Right hindlimb (tissue), 1 donor: ENCODE data around the gene WNT5B.

Experiments
- DNase-seq: peaks from one replicate; pipeline ENCODE4 v3.0.0-alpha.2; 2018

The WNT5B gene

DNA sequence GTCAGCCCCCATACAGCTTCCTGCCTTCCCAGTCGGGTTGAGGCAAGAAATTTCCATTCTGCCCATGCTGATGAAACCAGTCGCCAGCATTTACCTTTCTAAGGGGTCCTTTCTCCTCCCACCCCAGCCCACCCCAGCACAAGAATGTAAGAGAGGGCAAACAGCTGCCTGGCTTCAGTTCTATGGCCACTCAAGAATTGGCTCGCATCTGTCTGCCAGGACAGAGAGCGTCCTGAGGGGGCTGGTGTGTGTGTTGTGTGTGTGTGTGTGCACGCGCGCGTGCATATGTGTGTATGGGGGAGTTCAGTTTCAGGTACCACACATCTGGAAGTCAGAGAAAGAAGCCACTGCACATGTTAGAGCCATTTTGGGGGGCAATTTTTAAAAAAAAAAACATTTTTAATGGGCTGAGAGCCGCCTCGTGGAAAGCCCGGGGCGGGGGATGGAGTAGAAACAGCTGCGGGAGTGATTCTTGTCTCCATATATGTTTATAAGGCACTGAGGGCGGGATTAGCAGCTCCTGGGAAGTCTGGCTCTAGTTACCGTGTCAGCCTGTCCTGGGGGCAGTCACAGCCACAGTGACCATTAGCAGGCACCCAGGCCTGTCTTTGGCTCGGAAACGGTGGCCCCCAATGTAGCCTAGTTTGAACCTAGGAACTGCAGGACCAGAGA, at the start of gene WNT5B:
TSS of gene WNT5B (plus strand) at position 566 of the 672 bp plus-strand sequence. CDS start 2,124 bp downstream, outside the sequence.
- DNase-seq, result no peak

DNA sequence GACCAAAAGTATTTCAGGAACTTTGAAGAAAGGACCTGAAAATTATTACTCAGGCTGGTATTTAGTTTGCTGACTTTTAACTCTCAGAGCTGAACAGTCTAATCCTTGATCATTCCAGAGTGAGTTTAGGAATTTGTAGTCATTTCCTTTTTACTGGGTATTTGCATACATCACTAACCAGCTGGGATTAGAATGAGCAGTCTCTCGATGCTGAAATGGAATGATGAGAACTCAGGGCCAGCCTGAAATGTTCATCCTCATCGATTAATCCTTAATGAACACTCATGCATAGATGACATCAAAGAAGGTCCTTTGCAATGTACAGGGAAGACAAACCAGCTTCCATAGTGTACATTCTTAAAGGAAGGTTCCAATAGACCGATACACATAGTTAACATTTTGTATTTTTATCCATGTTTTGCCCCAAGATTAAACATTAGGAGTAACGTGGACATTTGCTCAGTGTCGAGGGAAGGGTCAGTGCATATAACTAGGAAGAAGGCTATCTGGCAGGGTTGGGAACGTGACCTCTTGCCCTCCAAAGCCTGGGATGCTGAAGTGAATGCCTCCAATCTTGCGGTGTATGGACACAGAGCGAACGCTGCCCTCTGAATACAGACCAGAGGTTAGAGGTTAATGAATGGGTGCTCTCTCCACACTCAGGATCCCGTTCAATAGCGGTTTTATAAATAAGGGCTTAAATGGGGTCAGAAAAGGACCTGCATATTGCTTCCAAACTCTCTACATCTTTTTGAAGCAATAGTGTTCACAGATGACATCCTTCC, 49.2 kb upstream of the WNT5B start:
- no peak for DNase-seq

DNA sequence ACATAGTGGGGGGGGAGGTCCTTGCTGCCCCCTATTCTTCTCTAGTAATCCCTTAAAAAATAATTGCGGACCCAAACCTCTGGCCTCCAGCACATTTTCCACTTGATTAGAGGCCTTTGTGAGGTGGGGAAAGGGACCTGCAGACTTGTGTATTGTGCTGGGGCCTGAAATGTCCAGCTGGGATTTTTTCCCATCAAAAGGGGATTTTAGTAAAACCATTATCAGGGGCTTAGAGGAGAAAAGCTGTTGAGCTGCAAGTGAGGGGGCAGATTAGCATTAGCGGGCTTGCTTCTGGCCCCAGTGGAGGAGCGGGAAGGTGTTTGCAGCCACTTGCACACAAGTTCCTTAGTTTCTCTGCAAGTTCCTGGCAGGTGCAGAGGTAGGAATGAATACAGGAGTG, 48.5 kb upstream of the WNT5B start:
- DNase-seq, result no peak

DNA sequence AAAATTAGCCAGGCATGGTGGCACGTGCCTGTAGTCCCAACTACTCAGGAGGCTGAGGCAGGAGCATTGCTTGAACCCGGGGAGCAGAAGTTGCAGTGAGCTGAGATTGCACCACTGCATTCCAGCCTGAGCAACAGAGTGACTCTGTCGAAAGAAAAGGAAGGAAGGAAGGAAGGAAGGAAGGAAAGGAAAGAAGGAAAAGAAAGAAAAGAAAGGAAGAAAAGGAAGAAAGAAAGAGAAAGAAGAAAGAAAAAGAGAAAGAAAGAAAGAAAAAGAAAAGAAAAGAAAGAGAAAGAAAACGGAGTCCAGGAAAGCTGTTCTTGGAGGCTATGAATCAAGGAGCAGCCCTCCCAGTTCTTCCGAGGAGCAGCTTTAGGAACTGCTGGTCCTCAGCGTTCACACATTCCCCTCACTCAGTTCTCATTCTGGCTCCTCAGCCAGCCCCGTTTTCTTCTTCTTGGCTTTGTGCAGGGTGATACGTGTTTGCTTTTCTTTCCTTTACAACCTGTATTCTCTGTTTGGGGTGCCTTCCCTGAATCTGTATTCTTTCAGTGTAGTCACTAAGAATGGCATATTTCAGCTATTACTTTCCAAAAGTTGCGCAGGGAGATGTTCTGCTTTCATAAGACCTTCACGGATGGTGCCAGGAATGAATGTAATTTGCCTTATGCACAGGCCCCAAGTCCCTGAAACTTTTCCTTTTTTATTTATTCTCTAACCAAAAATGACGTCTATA, 46.9 kb upstream of the WNT5B start:
- DNase-seq, result no peak

DNA sequence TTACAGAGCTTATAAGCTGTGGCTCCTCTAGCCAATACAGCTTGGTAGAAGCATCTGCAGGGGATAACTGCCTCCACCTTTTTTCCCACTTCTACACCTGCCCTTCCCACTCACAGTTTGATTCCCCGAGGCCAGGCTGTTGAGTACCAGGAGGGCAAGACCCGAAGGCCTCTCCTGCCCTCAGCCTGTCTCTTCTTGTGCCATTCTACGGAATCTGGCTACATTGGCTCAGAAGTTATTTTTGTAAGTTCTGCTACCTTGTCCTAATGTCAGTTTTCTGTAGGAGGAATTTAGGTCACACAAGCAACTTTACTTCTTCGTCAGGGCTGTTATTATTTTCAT, 46.4 kb upstream of the WNT5B start:
- DNase-seq, result no peak

DNA sequence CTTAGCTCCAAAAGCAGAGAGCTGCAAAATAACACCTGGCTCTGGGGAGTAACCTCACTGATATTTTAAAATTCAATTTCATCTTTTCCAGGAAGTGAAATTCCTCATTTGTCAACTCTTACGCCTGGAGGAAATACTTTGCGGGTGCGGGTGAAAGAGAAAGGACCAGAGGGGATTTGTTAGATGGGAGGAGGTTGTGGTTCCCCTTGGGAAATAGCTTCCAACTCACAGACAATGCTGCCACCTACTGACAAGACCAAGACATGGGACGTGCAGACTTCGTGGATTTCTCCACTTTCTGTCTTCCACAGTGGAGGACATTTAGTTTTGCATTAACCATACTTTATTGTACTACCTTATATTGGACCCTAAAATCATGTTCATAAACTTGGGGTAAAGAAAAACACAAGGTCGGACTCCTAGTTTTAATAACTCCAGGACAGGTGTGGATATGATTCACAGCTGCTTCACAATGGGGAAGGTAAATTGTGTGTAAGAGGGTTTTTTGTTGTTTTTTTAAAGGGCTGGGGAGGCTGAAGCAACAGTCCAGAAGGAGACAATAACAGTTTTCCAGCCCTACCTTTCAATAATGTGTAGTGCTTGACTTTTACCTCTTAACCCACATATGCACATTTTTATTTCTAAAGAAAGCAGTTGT, 45.5 kb upstream of the WNT5B start:
- peak; percentile 84 for DNase-seq

DNA sequence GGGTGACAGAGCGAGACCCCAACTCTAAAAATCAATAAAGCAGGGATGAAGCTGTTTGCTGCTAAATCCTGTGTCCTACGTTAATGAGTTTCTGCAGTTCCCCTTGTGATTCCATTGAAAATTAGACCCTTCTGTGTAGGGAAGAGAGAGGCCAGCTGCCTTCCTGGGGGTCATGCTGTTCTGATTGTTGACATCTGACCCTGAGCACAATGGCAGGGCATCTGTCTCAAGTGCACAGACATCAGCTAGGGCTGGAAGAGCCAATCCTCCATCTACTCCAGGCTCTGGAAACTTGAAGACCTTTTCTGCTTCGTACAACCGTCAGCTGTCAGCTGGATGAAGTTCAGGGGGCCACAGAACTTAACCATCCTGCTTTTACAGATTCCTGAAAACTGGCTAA, 44.7 kb upstream of the WNT5B start:
- DNase-seq, result no peak

DNA sequence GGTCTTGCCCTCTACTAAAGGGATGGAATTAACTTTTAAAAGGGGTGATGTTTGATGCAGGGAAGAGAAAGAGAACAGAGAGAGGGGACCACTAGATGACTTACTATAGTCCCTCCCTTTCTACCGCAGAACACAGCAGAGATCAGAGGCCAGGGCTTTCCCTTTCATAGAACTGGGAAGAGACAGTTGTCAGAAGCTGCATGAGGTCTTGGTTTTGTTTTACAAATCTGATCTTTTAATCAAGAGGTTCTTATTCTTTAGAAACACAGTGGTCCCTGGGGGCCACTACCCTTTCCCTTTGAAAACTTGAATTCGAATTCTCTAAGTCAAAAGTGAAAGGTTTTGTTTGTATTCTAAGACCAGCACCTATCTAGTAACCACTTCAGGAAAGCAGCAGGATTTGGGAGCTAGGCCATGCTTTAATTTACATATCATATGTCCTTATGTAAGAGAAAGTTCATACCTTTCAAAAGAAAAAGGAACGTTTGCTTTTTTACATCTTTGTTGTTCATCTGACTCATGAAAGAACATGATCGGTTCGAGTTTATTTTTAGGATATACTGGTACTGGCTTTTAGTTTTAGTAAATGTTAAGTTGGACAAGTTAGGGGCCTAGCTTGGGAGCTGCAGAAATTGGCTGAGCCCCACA, 41.0 kb upstream of the WNT5B start:
- no peak for DNase-seq

DNA sequence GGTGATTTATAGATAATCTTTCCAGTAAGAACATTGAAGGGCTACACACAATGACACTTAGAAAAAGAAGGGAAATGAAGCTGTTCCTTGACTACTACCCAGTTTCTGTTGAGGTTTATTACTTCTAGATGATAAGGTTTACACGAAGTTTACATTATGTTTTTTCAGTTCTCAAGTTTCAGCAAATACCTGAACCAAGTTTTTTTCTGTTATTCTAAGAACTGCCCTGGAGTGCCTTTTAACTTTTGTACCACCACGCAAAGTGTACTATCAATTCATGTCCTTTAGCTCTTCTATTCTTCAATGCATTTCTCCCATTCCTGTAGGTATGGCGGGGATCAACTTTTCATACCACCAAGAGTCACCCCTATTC, 40.5 kb upstream of the WNT5B start:
- no peak for DNase-seq

DNA sequence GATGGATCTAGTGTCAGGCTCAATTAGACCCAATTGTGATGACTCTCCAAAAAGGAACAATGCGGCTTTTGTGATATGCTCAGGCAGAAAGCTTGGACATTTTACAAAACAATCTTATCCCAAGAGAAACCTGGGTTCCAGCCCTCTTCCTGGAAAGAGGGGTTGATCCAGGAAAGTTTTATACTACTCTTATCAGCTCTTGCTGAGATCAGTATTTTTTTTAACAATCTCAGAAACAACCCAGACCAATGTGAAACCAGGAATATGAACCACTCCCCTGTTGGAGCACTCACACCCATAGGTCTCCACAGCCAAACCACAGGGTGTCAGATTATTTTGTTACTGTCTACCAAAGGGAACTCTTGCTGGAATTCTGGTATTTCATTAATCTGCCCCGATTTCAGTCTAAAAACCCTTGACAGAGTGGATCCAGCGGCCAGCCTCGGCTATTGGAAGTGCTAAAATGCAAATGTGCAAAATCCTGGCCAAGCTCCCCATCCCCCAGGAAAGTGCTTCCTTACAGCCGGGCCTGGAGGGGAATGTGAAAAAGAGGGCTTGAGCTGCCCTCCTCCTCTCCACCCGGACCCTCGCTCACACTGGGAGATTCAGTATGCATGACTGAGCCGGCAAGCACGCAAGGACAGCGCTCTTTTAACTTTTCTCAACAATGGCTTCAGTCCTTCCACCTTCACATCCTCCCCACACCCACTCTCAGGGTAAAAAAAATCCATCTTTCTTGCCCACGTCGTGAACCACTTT, 38.6 kb upstream of the WNT5B start:
- no peak for DNase-seq

DNA sequence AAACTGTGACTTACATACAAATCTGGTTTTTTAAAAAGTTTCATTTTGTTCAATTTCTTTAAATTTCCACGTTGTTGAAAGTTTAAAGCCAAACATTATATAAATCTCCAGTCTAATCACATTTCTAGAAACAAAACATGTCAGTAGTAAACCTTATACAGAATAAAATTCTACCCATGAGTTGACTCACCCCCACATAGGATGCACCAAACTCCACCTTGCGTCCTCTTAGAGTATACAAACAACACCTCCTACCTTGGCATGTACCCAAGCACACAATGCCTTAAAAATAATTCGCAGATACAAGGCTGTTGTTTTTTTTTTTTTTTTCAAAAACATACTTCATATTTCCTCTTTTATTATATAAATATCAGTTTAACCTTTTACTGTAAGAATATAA, 38.0 kb upstream of the WNT5B start:
- DNase-seq, result no peak

DNA sequence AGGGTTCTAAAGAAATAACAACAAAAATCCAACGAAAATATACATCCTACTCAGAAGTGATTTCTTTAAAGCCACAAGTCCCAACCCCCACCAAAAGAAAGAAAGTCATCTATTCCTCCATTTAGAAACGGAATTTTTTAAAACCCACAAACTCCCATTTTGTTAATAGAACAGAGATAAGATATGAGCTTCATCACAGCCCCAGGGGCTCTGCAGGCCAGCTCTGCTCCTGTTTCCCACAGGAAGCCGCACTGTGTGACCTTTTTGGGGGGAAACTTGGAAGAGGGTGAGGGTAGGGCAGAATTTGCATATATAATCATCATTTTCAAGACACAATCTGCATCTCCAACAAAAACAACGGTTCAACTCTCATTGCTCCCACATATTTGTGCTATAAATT, 37.5 kb upstream of the WNT5B start:
- no peak for DNase-seq

DNA sequence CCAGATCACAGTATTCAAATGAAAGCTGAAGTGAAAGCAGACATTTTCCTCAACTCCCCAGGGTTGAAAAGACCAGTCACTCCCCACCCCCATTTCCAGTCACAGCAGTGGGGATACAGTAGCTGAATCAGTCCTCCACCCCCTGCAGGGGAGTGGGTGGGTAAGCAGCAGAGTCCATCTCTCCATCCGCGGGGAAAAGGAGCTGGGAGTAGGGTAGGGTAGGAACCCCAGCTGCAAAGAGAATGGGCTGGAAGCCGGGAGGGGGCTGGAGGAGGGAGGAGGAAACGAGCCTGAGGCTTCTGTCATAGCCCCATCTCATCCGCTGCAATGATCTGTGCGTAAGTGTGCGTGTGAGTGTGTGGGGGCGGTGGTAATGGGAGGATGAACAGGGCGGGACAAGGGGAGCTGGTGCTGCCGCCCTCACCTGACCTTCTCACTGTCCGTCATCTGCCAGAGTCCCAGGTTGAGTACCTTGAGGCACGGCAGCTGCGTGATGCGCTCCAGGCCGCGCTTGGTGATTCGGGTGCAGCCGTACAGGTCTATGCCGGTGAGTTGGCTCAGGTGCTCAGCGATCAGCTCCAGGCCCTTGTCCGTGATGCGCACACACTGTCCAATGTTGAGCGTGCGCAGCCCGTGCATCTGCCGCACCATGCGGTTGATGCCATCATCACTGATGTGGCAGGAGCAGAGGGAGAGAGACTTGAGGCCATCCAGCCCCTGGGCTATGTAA, 36.4 kb upstream of the WNT5B start:
- peak; percentile 49 for DNase-seq

DNA sequence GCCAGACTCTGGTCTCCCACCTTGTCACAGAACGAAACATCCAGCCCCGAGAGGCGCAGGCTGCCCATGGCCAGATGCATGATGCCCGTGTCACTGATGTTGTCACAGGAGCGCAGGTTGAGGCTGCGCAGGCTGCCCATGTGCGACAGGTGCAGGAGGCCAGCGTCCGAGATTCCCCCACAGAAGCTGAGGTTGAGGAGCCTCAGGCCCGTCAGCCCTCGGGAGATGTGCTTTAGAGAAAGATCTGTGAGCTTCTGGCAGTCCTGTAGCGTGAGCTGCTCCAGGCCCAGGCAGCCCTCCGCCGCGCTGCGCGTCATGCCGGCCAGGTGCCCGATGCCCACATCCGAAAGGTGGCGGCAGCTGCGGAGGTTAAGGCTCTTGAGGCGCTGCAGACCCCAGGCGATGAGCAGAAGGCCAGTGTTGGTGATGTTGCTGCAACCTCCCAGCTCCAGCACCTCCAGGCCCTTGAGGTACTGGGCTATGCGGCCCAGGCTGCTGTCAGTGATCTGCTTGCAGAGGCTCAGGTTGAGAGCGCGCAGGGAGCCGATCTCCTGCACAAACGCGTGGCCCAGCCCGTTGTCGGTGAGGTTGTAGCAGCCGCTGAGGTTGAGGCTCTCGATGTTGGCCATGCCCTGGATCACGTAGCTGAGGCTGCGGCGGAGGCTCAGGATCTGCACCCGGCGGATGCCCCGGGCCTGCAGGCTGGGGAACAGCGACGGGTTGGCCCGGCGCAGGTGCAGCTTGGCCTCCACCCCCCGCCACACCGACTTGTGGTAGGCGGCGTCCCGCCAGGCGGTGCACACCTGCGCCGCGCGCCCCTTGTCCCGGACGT, 35.6 kb upstream of the WNT5B start:
- peak; percentile 46 for DNase-seq

DNA sequence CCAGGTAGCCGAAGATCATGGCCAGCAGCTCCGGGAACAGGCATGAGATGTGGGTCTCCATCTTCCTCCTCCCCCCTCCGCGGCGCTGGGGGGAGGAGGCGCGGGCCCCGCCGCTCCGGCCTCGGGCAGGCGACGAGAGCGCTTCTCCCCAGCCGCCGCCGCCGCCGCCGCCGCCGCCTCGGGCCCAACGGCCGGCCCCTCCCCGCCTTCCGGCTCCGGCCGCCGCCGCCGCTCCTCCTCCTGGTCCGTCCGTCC, 35.1 kb upstream of the WNT5B start:
- no peak for DNase-seq

DNA sequence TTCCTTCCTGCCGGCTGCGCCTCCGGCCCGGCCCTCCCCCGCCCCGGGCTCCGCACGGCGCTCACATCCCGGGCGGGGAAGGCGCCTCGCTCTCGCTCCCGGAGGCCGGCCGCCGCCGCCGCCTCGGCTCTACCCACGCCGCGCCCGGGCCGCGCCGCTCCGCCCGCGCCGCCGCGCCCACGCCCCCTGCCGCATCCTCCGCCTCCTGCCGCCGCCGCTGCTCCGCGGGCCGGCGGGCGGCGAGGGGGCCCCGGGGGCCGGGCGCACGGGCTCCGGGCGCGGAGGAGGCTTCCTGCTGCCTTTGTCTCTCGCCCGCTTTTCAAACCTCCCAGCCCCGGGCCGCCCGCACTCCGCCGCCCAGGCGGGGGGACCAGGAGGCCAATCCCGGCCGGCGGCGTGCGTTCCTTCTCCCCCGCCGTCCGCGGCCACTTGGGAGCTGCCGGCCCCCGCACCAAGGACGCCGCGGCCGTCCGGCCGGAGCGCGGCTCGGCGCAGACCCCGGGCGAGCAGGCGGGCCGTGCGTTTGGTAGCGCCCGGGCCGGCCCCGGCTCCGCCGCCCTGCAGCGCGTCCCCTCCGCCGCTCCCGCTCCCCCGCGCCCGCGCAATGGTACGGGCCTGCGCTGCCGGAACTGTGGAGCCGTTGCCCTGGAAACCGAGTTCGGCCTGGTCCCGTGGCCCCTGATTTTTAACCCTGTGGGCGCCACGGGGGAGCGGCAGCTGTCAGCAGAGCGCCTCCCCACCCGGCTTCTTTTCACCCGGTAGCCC, 34.6 kb upstream of the WNT5B start, which contains the start of gene FBXL14:
TSS of gene FBXL14 (minus strand) at position 321 of the 765 bp plus-strand sequence. CDS start 515 bp downstream, outside the sequence.
- peak; percentile 94 for DNase-seq

DNA sequence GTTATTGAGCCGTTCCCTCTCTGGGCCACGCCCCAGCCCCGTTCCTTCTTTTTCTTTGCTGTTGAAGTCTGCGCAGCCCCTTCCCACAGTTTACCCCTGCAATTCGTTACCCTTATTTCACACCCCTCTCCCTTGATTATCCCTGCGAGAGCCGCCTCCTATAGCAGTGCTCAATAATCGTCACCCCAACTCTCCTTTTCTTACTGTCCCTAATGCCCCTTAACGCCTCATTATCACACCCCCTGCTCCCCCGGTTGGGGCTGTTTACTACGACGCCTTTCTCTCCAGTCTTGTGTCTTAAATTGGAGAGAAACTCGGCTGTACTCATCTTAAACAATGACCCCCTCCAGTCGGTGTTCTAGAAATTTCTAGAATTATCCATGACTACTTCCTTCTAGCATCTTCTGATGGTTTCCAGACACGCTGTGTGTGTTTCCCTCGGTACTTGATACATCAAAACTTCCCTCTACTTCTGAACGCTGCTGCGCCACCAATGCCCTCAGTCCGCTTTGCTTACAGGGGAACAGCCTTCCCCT, 33.9 kb upstream of the WNT5B start:
- DNase-seq, result no peak

DNA sequence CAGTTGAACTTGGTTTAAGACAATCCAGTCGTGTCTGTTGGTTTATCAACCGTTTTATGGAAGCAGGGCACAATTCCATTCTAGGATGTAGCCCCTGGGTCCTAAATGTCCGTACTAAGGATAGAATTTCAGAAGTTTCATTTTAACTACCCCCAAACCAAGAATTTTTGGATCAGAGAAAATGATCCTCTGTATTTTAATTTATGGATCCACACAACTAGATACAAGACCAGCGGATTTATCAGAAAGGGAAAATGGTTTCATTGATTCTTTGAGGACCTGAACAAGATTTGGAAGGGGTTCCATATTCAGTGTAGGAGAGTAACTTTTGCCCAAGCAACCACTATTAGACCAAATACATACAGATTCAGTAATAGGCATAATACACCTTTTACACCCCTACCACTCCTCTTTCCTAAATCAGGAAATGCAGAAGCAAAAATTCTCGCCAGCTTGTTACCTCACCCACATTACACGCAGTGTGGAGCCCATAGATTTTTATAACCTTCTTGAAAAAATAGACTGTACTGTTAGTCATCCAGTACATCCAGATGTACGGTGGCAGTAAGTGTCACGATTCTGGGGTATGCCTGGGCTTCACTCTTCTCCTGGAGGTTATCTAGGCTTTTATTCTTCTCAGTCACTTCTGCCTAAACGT, 33.2 kb upstream of the WNT5B start:
- DNase-seq, result no peak

DNA sequence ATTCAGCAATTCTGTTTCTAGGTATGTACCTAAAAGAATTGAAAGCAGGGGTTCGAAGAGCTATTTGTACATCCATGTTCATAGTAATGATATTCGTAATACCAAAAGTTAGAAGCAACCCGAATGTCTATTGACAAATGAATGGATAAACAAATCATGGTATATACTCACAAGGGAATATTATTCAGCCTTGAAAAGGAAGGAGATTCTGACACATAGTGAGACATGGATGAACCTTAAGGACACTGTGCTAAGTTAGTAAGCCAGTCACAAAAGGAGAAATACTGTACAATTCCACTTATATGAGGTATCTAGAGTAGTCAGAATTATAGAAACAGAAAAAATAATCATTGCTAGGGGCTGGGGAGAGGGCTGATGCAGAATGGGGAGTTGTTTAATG, 30.3 kb upstream of the WNT5B start:
- DNase-seq, result no peak
